Central memory CD4-positive, alpha-beta T cell (primary cell): ENCODE data around the gene IL25.
"Not testable (repeated sequence)": the region's sequence is repeated elsewhere in the genome, so short reads cannot be mapped to it uniquely, and the experiment has no call there.

Source experiments
- DNase-seq: peaks from one replicate; pipeline ENCODE4 v3.0.0; 2022

IL25 gene

GRCh38 chr14:23392613-23393012 lies 20.0 kb downstream of the IL25 start:
- DNase-seq: no peak

- DNase-seq: no peak
Observed at GRCh38 chr14:23396126-23396525, 23.5 kb downstream of the IL25 start.

GRCh38 chr14:23396781-23397407 lies 24.3 kb downstream of the IL25 start:
- DNase-seq: no peak

GRCh38 chr14:23398348-23398747 lies 25.7 kb downstream of the IL25 start:
- no peak for DNase-seq

- DNase-seq: no peak
Observed at GRCh38 chr14:23399136-23399535, 26.5 kb downstream of the IL25 start.

- no peak for DNase-seq
Observed at GRCh38 chr14:23399591-23399990, 27.0 kb downstream of the IL25 start.

GRCh38 chr14:23400496-23401149 lies 28.0 kb downstream of the IL25 start:
- not testable (repeated sequence) for DNase-seq

- no peak for DNase-seq
Observed at GRCh38 chr14:23401291-23401690, 28.7 kb downstream of the IL25 start.

- no peak for DNase-seq
Observed at GRCh38 chr14:23402296-23403138, 29.9 kb downstream of the IL25 start.

GRCh38 chr14:23403139-23403438 lies 30.5 kb downstream of the IL25 start:
- DNase-seq: no peak

GRCh38 chr14:23403908-23404307 lies 31.3 kb downstream of the IL25 start:
- DNase-seq: no peak

GRCh38 chr14:23404331-23404900 lies 31.8 kb downstream of the IL25 start:
- DNase-seq: no peak

- no peak for DNase-seq
Observed at GRCh38 chr14:23405096-23405495, 32.5 kb downstream of the IL25 start.

- DNase-seq: no peak
Observed at GRCh38 chr14:23405516-23406025, 33.0 kb downstream of the IL25 start.

- no peak for DNase-seq
Observed at GRCh38 chr14:23406244-23406643, 33.6 kb downstream of the IL25 start.

GRCh38 chr14:23406725-23407355 lies 34.2 kb downstream of the IL25 start:
- no peak for DNase-seq

- no peak for DNase-seq
Observed at GRCh38 chr14:23407516-23408306, 35.1 kb downstream of the IL25 start, which contains the start of gene MYH6. Gene MYH6, minus strand, starts transcription at chr14:23408273. Its CDS starts 1,050 bp downstream, at chr14:23407223.

GRCh38 chr14:23408307-23408630 lies 35.7 kb downstream of the IL25 start:
- no peak for DNase-seq

GRCh38 chr14:23409475-23409874 lies 36.9 kb downstream of the IL25 start:
- no peak for DNase-seq

- no peak for DNase-seq
Observed at GRCh38 chr14:23409966-23410635, 37.5 kb downstream of the IL25 start.
